Esophagus squamous epithelium (tissue), 4 donors: Measurements from ENCODE around the gene TMEM140.

ENCODE experiments used
- CTCF ChIP-seq, 6 experiments: fragments of 450-650 bp in 4 of 6; fragments of 200-600 bp in 2 of 6; sonication (generic) in 2 of 6; IDR thresholded peaks; one replicate each; pipeline ENCODE4 v1.5.1; 2016 to 2019; ENCODE audit warnings: antibody characterized with exemption in 6 of 6, mild to moderate bottlenecking in 4 of 6, moderate library complexity in 4 of 6
- POLR2A ChIP-seq, 4 donors: fragments of 450-650 bp; IDR thresholded peaks; one replicate each; pipeline ENCODE4 v1.6.1; 2017; ENCODE audit warnings: antibody characterized with exemption in 4 of 4, mild to moderate bottlenecking in 4 of 4, moderate library complexity in 3 of 4

- TF ChIP-seq CTCF (IDR thresholded peaks at IDR 0.05) = no peak
- TF ChIP-seq POLR2A (IDR thresholded peaks at IDR 0.05) = no peak
Measured at GRCh38 chr7:135129579-135129978, 18.3 kb upstream of the TMEM140 start.
